Glomerular endothelial cell (primary cell): Measurements from ENCODE around the gene MYF6. TPM values are rescaled to one million over a fixed set of nuclear protein-coding genes. Genes with fewer than 3 reads are reported as not detected.
"Not testable (repeated sequence)": the region's sequence is repeated elsewhere in the genome, so short reads cannot be mapped to it uniquely, and the experiment has no call there.

Experiments used
- DNase-seq: peaks from one replicate; pipeline ENCODE4 v3.0.0-alpha.2; 2011; ENCODE audit warnings: low read depth, low spot score; ENCODE audit errors: extremely low read depth
- total RNA-seq: library from RNA; depleted of rRNA; stranded (reverse); fragments of >200 nt; gene quantifications from 2 replicates; pipeline ENCODE4 v1.2.3, GENCODE V29; 2015

Gene MYF6
- total RNA-seq: not detected in 2 replicates

GRCh38 chr12:80707126-80707829 is at the start of gene MYF6:
Gene MYF6, plus strand, starts transcription at chr12:80707634. Its CDS starts 86 bp downstream, at chr12:80707720.
- no peak for DNase-seq

GRCh38 chr12:80659512-80660063 is 47.8 kb upstream of the MYF6 start:
- no peak for DNase-seq

- DNase-seq: no peak
Measured at GRCh38 chr12:80662586-80662985, 44.8 kb upstream of the MYF6 start.

DNA sequence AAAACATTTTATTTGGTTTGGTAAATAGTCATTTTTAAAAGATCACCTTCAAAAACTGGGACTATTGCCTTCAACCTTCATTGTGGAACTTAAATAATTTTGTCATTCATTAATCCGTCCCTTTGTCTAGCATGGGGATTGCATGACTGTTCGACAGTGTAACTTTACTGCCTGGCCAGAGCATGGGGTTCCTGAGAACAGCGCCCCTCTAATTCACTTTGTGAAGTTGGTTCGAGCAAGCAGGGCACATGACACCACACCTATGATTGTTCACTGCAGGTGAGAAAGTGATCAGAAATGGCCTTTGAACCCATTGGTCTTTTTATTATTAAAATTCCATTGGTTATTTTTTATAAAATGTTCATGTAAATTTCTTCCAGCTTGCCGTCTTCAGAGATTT is 37.2 kb upstream of the MYF6 start:
- DNase-seq: no peak

DNA sequence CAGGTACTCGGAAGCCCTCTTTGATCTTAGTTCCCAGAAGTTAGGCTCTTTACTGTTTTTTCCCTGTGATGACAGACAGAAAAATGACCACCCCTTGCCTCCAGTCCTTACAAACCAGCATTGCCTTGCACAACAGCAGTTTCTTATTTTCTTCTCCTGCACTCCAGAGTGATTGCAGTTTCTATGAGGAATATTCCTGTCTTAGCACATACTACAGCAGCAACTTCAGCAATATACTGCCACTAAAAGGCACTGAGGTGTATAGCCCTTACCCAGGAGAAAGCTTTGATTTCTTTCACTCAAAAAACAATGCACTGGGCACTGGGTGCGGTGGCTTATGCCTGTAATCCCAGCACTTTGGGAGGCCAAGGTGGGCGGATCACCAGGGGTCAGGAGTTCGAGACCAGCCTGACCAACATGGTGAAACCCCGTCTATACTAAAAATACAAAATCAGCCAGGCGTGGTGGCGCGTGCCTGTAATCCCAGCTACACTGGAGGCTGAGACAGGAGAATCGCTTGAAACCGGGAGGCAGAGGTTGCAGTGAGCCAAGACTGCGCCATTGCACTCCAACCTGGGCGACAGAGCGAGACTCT is 31.3 kb upstream of the MYF6 start:
- DNase-seq: not testable (repeated sequence)

- no peak for DNase-seq
Measured at GRCh38 chr12:80676856-80677255, 30.6 kb upstream of the MYF6 start.

GRCh38 chr12:80677994-80678393 is 29.4 kb upstream of the MYF6 start:
- no peak for DNase-seq

DNA sequence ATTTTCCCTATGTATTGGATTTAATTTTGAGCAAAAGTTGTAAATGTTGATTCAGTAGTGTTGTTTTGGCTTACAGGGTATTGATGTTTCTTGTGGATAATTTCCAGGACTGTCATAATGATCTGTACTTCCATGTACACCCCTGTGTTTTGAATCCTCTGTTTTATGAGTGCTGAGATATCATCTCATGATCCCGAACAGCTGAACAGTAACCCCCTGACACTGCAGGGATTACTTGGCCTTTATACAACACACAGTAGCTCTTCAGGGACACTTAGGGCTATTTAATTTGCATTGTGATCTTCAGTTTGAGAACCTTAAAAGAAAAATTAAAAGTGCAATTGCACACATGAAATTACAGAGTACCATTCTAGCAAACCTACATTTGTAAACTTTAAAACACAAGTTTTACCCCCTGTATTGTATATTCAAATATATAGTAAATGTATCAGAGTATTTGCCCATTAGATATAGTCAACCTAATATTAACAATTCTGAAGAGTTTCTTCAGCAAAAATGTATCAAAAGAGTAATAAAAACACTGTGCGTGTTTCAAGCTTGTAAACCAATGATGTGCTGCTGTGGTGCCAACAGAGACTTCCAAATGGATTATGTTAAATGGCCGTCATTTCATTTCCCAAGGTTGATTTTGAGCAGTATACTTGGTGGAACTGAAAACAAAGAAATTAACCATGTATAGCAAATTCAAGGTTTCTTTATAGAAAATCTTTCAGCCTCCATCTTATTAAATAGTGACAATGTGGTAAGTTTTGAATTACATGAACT is 27.9 kb upstream of the MYF6 start:
- DNase-seq: no peak

GRCh38 chr12:80681287-80681686 is 26.1 kb upstream of the MYF6 start:
- no peak for DNase-seq

DNA sequence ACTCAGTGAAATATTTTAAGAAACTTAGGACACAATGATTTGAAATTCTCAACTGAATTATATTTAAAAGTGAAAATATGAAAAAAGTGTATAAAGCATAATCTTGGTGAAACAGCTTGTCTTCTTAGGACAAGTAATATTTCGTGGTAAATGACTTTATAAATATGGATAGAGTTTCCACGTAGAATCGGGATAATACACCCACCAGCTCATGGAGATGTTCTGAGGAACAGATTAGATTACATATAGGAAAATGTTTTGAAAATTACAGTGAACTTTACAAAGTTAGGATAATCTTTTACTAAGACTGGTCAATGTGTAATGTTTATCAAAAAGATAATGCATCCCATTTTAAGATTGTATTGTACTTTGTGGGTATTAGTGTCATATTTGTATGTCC is 25.6 kb upstream of the MYF6 start:
- DNase-seq: no peak

- DNase-seq: no peak
Measured at GRCh38 chr12:80684077-80684495, 23.3 kb upstream of the MYF6 start.

GRCh38 chr12:80690090-80690489 is 17.3 kb upstream of the MYF6 start:
- no peak for DNase-seq

DNA sequence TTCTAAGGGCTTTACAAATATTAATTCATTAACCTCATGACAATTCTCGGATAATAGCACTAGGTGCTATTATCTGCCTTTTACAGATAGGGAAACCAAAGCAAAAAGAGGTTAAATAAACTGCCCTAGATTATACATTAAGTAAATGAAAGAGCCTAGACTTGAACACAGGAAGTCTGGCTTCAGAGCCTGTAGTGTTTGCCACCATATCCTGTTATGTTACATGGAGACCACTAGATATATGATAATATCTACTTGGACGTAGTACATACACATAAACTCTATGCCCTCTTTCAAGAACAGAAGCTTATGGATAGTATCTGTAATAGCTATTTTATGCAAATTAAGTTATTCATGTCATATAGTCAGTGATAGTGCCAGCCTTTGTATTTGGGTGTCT is 16.9 kb upstream of the MYF6 start:
- no peak for DNase-seq

DNA sequence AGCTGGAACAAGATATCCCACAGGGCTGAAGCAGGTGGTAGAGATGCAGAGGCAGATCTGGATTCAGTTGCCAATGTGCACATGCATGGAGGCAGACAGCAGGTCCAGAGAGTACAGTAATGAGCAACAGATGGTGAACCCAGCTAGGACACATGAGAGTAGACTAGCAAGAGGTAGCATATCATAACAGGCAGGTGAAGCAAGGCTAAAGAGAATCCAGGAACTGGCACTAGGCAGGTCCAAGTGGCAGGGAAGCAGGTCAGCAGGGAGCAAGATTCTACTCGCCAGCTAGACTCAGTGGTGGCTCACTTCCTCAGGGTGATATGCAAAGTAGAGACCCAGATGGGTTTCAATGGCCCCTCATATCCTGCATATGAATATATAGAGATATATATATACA is 15.3 kb upstream of the MYF6 start:
- no peak for DNase-seq

DNA sequence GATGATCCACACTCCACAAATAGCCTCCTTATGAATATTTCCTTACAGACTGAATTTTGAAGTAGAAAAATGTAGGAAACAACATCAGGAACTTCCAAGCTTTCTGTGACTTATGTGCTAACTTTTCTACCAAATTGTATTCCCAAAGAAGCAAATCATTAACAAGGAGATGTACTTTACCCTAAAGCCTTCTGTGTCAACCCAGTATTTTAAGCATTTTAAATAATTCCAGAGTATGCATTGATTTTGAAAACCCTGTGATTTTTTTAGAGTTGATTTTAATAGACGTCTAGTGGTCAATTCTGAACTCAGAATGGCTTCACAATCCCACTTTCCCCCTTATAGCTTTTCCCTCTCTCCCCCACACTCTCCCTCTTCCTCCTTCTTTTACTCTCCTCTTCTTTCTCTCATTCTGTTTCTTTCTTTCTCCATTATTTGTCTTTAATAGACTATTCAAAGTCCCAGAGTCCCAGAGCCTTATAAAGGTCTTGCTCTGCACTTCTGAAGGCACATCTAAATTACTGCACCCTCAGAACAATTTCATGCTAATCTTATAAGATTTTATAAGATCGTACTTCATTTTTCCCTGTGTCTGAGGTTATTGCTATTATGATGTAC is 10.1 kb upstream of the MYF6 start:
- DNase-seq: no peak

GRCh38 chr12:80698256-80698655 is 9.2 kb upstream of the MYF6 start:
- DNase-seq: no peak

DNA sequence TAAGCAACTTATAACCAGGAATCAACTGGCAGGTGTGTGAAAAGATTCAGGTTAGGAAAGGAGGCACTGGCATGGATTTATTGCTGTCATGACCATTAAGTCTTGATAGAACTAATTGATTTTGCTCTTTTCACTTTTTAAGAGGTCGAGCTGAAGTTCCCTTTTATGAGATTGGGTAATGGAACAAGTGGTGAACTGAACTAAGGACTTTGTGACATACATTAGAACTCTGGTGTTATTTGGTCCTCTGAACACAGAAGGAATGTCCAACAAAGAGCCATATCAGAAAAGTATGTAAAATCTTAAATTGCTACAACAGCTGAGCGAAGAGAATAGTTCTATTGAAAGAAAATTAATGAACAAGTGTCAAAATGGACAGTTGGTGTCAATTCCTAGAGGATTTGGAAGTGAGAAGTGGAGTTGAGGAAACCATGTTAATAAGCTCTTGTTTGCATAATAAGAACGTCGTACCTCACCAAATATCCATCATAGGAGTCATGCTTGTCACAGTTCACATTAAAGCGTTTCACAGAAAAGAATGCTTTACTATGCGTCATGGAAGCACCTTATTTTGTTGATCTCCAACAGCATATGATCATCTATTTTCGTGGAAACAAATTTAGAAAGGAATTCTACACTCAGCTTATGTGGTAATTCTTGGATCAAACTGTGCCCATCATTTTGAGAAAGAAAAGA is 8.4 kb upstream of the MYF6 start:
- DNase-seq: no peak

DNA sequence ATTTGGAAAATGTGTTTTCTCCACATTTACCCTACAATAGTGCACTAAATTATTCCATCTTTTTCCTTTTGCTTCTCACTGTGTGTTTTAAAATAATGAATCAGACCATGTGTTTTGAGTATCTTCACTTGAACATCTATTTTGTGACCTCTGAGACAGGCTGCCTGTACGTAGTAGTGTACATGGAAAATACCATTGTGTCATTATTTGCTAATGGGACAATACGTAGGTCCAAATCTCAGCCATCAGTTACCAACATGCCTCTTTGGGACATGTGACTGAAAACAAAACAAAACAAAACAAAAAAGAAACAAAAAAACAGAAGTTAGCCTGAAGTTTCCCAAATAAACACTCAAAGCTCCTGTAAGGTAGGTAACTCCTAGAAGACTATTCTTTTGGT is 7.1 kb upstream of the MYF6 start:
- DNase-seq: no peak

GRCh38 chr12:80701388-80701787 is 6.0 kb upstream of the MYF6 start:
- no peak for DNase-seq
